HG03135 (cell line): ENCODE measurements around the gene CARD14.

Experiments used
- ATAC-seq: cut with Tn5 transposase; IDR thresholded peaks from one replicate; pipeline ENCODE4 v1.9.1; 2021; ENCODE audit warnings: mild to moderate bottlenecking, moderate library complexity; ENCODE audit not compliant: unreplicated experiment

CARD14 gene

DNA sequence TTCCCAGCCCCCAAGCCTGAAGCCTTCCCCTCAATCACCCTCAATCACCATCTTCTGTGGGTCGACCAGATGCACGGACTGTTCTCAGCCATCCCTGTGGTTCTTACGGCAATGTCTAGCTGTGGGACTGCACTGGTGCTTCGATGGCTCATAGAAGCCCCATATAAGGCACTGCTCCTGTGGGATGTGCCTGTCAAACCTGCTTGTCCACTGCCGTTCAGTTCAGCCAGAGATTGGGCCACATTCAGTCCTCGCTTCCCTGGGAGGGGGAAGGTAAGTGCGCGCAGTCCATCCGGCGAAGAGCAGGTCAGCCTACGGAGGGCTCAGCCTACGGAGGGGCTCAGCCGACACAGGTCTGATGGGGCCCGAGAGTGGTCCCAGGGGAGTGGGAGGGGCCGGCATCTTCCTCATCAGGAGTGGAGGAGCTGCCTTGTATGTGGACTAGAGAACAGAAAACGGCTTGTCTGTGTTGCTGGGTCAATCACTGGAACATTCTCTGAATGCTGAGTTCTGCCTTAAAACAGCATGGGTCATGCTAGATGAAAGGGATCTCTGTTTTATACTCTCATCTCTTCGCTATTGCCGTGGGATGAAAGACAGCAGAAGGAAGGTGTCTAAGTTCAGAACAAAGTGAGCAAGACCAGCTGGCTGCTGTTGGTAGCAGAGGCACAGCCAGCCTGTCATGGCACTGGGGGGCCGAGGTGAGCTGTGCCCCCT lies at the start of gene CARD14:
TSS of gene CARD14 (plus strand) at position 247 of the 717 bp plus-strand sequence. CDS start 11,409 bp downstream, outside the sequence.
- ATAC-seq = no peak

DNA sequence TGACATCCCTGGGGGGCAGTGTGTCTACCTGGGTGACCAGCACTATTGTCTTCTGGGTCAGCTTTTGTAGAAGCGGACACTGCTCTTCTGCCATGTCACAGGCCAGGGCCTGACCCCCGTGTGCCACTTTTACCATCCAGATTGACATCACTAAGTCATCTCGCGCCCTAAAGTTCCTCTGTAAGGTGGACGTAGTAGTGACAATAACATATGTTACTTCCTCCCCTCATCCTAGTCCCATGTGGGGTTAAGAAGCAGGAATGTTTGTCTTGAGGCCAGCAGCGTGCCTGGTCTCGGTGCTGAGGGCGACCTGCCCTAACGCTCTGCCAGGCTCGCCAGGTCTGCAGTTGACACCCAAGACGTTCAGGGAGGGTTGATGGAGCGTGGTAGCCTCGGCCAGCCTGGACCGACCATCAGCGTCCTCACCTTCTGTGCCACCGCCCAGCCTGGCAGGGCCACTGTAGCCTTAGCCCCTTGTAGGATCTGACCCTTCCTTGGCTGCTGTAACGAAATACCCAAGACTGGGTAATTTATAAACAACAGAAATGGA lies 47.7 kb upstream of the CARD14 start:
- ATAC-seq = no peak

DNA sequence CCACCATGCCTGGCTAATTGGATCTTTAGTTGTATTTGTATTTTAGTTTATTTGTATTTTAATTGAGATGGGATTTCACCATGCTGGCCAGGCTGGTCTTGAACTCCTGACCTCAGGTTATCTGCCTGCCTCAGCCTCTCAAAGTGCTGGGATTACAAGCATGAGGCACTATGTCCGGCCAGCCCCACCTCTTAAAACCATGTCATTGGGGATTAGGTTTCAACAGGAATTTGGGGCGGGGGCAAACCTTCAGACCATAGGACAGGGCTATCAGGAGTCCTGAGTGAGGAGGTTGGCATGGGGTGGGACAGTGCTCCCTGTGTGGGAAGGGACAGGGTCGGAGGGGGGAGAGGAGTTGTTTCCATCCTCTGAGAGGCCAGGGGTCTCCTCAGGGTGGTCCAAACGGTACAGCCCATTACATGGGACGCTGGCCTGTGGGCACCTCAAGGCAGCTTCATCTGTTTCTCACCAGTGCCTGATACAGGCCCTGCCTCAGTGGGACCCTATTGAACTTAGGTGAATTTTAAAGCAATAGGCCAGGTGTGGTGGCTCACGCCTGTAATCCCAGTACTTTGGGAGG lies 46.8 kb upstream of the CARD14 start:
- no peak for ATAC-seq

DNA sequence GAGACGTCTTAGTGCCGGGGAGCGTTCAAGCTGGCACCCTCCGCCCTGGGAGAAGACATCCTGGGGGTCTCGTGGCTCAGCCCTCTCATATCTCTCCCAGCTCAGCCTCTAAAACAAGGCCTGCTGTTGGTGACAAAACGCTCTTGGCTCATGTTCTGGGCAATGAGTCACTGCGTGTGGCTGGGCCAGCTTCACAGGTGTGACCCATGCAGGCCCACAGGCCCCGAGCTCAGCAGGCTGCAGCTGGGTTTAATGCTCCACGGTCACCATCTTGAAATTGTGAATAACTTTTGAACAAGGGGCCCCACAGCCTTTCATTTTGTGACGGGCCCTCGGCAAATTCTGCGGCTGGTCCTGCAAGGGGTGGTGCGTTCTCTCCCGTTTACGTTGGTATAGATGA lies 46.0 kb upstream of the CARD14 start:
- no peak for ATAC-seq

DNA sequence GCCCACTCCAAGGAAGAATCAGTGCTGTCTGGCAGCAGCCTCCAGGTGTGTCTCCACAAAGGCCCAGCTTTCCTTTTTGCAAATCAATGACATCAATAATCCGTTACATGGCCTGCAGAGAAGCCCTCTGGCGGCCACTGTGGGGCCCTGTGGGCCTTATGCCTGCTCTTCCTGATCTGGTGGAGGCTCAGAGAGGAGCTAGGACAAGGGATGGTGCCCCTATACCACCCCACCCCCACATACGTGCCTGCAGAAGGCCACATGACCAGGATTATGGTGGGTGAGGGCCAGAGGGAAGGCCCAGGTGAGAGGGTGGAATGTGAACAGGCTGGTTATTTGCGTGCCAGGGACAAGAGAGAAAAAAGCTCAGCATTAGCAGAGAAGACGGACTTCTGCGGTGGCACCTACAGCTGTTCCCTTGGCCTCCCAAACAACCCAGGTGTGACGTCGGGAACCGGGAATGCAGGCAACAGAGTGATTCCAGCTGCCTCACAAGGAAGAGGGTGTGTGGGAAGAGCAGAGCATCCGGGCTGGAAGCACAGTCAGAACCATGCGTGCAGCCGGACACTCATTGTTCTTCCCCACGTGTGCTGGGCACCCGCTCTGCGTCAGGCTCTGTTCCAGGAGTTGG lies 45.4 kb upstream of the CARD14 start:
- no peak for ATAC-seq

DNA sequence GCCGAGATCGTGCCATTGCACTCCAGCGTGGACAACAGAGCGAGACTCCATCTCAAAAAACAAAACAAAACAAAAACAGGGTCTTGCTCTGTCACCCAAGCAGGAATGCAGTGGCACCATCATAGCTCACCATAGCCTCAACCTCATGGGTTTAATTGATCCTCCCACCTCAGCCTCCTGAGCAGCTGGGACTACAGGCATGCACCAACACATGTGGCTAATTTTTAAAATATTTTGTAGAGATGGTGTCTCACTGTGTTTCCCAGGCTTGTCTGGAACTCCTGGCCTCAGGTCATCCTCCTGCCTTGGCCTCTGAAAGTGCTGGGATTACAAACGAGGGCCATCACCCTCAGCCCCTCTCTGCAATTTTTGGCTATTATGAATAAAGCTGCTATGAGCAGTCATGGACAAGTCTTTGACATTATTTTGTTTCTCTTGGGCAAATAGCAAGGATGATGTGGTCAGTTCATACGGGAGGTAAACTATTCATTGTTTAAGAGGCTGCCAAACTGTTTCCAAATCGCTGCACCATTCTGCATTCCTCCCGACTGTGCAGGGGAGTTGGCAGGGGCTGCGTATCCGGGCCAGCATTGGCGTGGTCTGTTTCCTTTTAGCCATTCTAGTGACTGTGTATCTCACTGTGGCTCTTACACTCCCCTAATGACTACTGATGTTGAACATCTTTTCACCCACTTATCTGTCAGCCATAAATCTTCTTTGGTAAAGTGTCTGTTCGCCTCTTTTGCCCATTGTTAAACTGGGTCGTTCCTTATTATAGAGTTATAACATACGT lies 44.0 kb upstream of the CARD14 start:
- ATAC-seq = no peak

- no peak for ATAC-seq
Measured at GRCh38 chr17:80126449-80126715, 43.4 kb upstream of the CARD14 start.

DNA sequence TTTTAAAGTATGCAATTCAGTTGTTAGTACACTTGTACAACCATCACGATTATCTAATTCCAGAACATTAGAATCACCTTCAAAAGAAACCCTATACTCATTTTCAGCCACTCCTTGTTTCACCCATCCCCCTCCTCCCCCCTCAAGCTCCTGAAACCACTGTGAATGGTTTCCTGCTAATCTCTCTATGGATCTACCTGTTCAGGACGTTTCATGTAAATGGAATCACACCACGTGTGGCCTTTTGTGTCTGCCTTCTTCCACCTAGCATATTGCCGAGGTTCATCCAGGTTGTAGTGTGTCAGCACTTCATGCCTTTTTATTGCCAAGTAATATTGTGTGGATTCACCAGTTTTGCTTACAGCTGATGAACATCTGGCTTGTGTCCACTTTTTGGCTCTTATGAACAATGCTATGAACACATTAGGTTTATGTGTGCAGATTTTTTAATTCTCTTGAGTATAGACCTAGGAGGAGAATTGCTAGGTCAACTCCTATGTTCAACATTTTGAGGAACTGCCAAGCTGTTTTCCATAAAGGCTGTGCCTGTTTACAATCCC lies 40.7 kb upstream of the CARD14 start:
- ATAC-seq = no peak

DNA sequence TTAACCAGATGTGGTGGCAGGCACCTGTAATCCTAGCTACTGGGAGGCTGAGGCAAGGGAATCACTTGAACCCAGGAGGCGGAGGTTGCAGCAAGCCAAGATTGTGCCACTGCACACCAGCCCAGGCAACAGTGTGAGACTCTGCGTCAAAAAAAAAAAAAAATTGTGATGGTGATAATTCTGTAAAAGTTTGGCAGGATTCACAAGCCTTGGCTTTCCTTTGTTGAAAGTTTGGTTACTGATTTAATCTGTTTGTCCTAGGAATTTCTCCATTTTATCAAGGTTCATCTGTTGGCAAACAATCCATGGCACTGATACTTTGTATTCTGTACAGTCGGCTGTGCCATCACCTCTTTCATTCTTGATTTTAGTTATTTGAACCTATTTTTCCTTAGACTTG lies 38.8 kb upstream of the CARD14 start:
- no peak for ATAC-seq

- no peak for ATAC-seq
Measured at GRCh38 chr17:80132906-80133625, 36.8 kb upstream of the CARD14 start.

GRCh38 chr17:80133626-80133970 lies 36.2 kb upstream of the CARD14 start:
- no peak for ATAC-seq

GRCh38 chr17:80137131-80137530 lies 32.7 kb upstream of the CARD14 start:
- ATAC-seq = no peak

DNA sequence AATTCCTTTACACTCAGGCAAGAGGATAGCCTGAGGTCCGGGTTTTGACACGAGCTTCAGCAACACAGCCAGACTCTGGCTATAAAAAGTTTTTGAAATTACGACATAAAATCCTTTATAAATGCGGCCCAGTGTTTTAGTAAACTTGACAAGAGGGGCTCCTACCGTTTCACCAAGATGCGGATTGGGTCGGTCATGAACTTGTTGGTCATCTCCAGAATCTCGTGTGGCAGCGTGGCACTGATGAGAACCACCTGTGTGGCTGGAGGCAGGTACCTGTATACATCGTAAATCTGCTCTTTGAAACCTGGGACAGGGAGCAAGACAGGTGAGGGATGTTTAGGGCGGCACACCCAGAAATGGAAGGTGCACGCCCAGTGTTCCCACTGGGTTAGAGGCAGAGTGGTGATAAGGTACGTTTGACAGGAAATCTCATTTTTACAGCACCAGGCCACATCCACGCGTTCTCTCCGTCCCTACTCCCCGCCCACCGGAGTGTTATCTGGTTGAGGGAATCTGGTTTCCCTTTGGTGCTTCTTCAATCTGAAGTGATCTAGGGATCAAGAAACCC lies 30.9 kb upstream of the CARD14 start:
- no peak for ATAC-seq

- ATAC-seq = no peak
Measured at GRCh38 chr17:80141463-80142165, 28.2 kb upstream of the CARD14 start.

DNA sequence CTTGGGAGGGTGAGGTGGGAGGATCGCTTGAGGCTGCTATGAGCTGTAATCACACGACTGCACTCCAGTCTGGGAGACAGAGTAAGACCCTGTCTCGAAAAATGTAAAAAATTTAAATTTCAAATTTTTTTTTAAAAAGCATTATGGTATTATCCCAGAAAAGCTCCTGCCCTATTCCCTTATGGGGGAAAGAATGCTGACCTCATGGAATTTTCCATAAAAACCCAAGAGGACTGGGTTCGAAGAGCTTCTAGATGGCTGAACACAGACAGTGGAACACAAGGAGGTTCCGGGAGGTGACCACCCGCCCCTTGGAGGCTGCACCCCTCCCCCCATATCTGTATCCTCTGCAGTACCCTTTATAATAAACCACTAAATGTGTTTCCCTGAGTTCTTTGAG lies 26.9 kb upstream of the CARD14 start:
- no peak for ATAC-seq

DNA sequence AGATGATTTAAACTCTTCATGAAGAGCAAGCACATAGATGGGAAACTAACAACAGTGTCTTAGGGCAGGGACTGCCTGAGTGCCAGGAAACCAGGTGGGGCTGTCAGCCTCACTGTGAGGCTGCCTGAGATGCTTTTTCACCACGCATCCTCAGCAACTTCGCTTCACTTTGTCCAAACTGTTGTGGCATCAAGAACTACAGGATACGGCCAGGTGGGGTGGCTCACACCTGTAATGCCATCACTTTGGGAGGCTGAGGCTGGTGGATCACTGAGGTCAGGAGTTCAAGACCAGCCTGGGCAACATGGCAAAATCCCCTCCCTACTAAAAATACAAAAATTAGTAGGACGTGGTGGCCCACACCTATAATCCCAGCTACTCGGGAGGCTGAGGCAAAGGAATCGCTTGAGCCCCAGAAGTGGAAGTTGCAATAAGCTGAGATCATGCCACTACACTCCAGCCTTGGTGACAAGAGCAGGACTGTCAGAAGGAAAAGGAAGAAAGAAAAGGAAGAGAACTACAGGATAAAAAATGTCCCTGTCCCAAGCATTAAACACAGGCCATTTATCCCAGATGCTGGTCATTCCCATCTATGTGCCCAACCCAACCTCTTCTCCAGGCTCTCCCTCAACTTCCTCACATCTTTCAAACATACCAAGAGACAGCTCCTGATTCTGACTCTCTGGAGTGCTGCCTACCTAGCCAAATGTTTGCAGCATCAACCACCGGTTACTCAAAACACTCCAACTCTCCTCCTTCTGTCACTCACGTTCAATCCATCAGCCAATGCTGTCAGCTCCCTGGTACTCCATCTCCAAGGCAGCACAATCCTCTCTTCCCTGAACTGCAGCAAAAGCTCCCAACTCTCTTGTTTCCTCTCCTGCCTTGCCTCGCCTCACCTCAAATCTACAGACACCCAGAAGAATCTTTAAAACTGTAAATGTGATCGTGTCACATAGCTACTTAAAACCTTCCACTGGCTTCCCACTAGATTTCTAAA lies 24.5 kb upstream of the CARD14 start:
- ATAC-seq = no peak

DNA sequence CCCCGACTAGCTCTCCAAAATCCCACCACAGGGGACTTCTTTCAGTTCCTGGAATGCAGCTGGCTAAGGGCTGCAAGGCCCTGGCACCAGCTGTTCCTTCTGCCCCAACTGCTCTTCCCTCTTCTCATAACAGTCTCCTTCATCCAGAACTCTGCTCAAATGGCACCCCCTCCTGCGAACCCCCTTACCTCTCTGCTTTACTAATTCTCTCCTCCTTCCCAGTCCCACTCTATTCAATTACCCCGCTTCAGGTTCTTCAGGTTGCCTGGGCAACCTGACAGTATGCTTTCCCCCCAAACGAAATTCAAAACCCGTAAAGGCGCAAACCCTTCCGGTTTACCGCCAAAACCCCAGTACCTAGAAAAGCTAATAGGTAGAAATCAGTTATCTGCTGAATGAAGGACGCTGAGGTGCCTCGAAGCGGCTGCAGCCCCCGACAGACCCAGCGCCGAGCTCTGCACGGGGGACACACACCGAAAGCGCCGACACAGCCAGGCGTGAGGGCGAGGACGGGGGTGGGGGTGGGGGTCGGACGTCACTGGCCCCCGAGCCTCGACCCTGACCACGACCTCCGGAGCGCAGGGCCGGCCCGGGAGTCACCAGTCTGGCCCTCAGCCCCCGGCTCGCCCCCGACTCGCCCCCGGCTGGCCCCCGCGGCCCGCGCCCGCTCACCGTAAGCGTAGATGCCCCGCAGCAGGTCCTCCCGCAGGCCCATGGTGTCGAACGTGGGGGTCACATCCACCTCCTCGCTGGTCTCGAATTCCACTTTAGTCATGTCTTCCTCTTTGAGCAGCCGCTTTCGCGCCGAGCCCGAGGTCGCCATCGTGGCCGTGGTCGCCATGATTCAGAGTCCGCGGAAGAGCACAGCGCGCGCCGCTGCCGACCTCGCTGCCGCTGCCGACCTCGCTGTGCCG lies 23.5 kb upstream of the CARD14 start:
- peak; percentile 13 for ATAC-seq
